ENCODE measurements around the gene CYTH1.

- TF ChIP-seq POLR2A (IDR thresholded peaks at IDR 0.05) (no peak), CTCF (IDR thresholded peaks at IDR 0.05 in 8 of 11, conservative IDR thresholded peaks at IDR 0.05 in 3 of 11) (no peak), POLR2AphosphoS5 (IDR thresholded peaks at IDR 0.05) (no peak)
Observed at GRCh38 chr17:78741644-78742284, 40.3 kb downstream of the CYTH1 start.

Measured in spleen (tissue), 7 donors.